ENCODE results near the gene TMEM238. TPM values are rescaled to one million over a fixed set of nuclear protein-coding genes. Genes with fewer than 3 reads are reported as not detected.

Gene TMEM238
- total RNA-seq, 1 donor from 2014 or later, result 0.26 TPM

- DNase-seq (ENCODE audit: low read depth in 2 of 2), result no peak
Observed at GRCh38 chr19:55382013-55382412, 2.1 kb downstream of the TMEM238 start.

GRCh38 chr19:55379174-55379573 lies 4.9 kb downstream of the TMEM238 start:
- no peak for DNase-seq (ENCODE audit: low read depth in 2 of 2)

- no peak for DNase-seq (ENCODE audit: low read depth in 2 of 2)
Observed at GRCh38 chr19:55377356-55378131, 6.5 kb downstream of the TMEM238 start.

- no peak for DNase-seq (ENCODE audit: low read depth in 2 of 2)
Observed at GRCh38 chr19:55376241-55376933, 7.7 kb downstream of the TMEM238 start, which contains the start of gene TMEM190. TSS of gene TMEM190 (plus strand) at chr19:55376826. CDS start at chr19:55376854, 28 bp downstream.

GRCh38 chr19:55373993-55374757 lies 9.9 kb downstream of the TMEM238 start:
- no peak for DNase-seq (ENCODE audit: low read depth in 2 of 2)

- no peak for DNase-seq (ENCODE audit: low read depth in 2 of 2)
Observed at GRCh38 chr19:55373306-55373992, 10.6 kb downstream of the TMEM238 start.

- DNase-seq (ENCODE audit: low read depth in 2 of 2), result no peak
Observed at GRCh38 chr19:55372316-55373081, 11.6 kb downstream of the TMEM238 start.

GRCh38 chr19:55370305-55370988 lies 13.6 kb downstream of the TMEM238 start, which contains the start of gene IL11:
TSS of gene IL11 (minus strand) at chr19:55370463. CDS start at chr19:55370310, 153 bp downstream.
- DNase-seq (ENCODE audit: low read depth in 2 of 2), result no peak

- DNase-seq (ENCODE audit: low read depth in 2 of 2), result no peak
Observed at GRCh38 chr19:55369653-55370304, 14.3 kb downstream of the TMEM238 start.

- DNase-seq (ENCODE audit: low read depth in 2 of 2), result no peak
Observed at GRCh38 chr19:55368701-55369563, 15.2 kb downstream of the TMEM238 start.

GRCh38 chr19:55368106-55368505 lies 16.0 kb downstream of the TMEM238 start:
- DNase-seq (ENCODE audit: low read depth in 2 of 2), result no peak

- DNase-seq (ENCODE audit: low read depth in 2 of 2), result no peak
Observed at GRCh38 chr19:55366790-55367189, 17.3 kb downstream of the TMEM238 start.

GRCh38 chr19:55365964-55366363 lies 18.1 kb downstream of the TMEM238 start:
- no peak for DNase-seq (ENCODE audit: low read depth in 2 of 2)

- no peak for DNase-seq (ENCODE audit: low read depth in 2 of 2)
Observed at GRCh38 chr19:55365245-55365644, 18.8 kb downstream of the TMEM238 start.

- no peak for DNase-seq (ENCODE audit: low read depth in 2 of 2)
Observed at GRCh38 chr19:55362990-55363716, 20.9 kb downstream of the TMEM238 start, which contains the start of gene GARIN5B. TSS of gene GARIN5B (minus strand) at chr19:55363260. CDS start at chr19:55363066, 194 bp downstream.

GRCh38 chr19:55362174-55362989 lies 21.7 kb downstream of the TMEM238 start:
- DNase-seq (ENCODE audit: low read depth in 2 of 2), result no peak

- DNase-seq (ENCODE audit: low read depth in 2 of 2), result no peak
Observed at GRCh38 chr19:55360902-55361301, 23.2 kb downstream of the TMEM238 start.
